NCI-H524 (cell line): ENCODE measurements around the gene TRIM67.
"Not testable (repeated sequence)": the region's sequence is repeated elsewhere in the genome, so short reads cannot be mapped to it uniquely, and the experiment has no call there.

ENCODE experiments used
- DNase-seq, 2 experiments: peaks; one replicate each; lab custom pipeline; 2025; lab: John Stamatoyannopoulos, UW

TRIM67 gene

GRCh38 chr1:231161667-231162296 lies at the start of gene TRIM67:
TSS of gene TRIM67 (plus strand) at chr1:231162058. CDS start at chr1:231162970, 912 bp downstream.
- peak; percentile 36 to 69 for DNase-seq

- no peak for DNase-seq
Measured at GRCh38 chr1:231116738-231117137, 45.1 kb upstream of the TRIM67 start.

GRCh38 chr1:231118704-231119453 lies 43.0 kb upstream of the TRIM67 start:
- DNase-seq, result no peak

- no peak for DNase-seq
Measured at GRCh38 chr1:231121533-231121932, 40.3 kb upstream of the TRIM67 start.

- no peak for DNase-seq
Measured at GRCh38 chr1:231122143-231122542, 39.7 kb upstream of the TRIM67 start.

GRCh38 chr1:231124746-231125145 lies 37.1 kb upstream of the TRIM67 start:
- DNase-seq, result no peak

- DNase-seq, result no peak
Measured at GRCh38 chr1:231125972-231126580, 35.8 kb upstream of the TRIM67 start.

GRCh38 chr1:231127106-231127505 lies 34.8 kb upstream of the TRIM67 start:
- DNase-seq, result not testable (repeated sequence)

- not testable (repeated sequence) for DNase-seq
Measured at GRCh38 chr1:231128471-231128870, 33.4 kb upstream of the TRIM67 start.

GRCh38 chr1:231130544-231130943 lies 31.3 kb upstream of the TRIM67 start:
- no peak for DNase-seq

GRCh38 chr1:231132591-231132990 lies 29.3 kb upstream of the TRIM67 start:
- DNase-seq, result not testable (repeated sequence)

- no peak for DNase-seq
Measured at GRCh38 chr1:231134624-231135023, 27.2 kb upstream of the TRIM67 start.

GRCh38 chr1:231138236-231138635 lies 23.6 kb upstream of the TRIM67 start:
- DNase-seq, result no peak

- no peak for DNase-seq
Measured at GRCh38 chr1:231139125-231139649, 22.7 kb upstream of the TRIM67 start.

GRCh38 chr1:231139659-231140654 lies 21.9 kb upstream of the TRIM67 start:
- no peak for DNase-seq

- DNase-seq, result no peak
Measured at GRCh38 chr1:231144416-231145193, 17.3 kb upstream of the TRIM67 start.

GRCh38 chr1:231147896-231148295 lies 14.0 kb upstream of the TRIM67 start:
- DNase-seq, result no peak

- no peak for DNase-seq
Measured at GRCh38 chr1:231151811-231152210, 10.0 kb upstream of the TRIM67 start.

GRCh38 chr1:231153726-231154125 lies 8.1 kb upstream of the TRIM67 start:
- DNase-seq, result peak in 1 of 2 experiments; percentile 43

GRCh38 chr1:231155808-231156207 lies 6.0 kb upstream of the TRIM67 start:
- no peak for DNase-seq

- DNase-seq, result no peak
Measured at GRCh38 chr1:231157311-231157710, 4.5 kb upstream of the TRIM67 start.
